Bone marrow (tissue), 2 donors: ENCODE results near the gene MARCO.
"Not testable (repeated sequence)": the region's sequence is repeated elsewhere in the genome, so short reads cannot be mapped to it uniquely, and the experiment has no call there.

Experiments
- DNase-seq, 2 donors: peaks; one replicate each; lab custom pipeline; 2025; lab: John Stamatoyannopoulos, UW

Gene MARCO

DNA sequence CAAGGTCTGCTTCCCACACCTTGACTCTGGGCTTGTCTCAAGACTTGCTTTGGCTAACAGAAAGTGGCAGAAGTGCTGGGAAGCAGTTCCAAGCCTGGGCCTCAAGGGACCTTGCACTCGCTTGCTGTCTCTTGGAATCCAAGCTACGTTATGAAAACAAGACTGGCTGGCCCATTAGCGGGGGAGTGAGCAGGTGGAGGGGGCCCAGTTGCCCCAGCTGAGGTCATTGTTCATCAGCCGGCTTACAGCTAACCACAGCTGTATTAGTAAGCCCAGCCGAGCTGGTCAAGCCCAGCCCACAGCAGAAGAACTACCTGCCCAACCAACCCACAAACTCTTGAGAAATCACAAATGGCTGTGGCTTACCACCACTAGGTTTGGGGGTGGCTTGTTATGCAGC lies 63.1 kb downstream of the MARCO start:
- DNase-seq: no peak

GRCh38 chr2:119005555-119005954 lies 63.6 kb downstream of the MARCO start:
- no peak for DNase-seq

- no peak for DNase-seq
These were observed 64.4 kb downstream of the MARCO start for GRCh38 chr2:119006441-119006840.

DNA sequence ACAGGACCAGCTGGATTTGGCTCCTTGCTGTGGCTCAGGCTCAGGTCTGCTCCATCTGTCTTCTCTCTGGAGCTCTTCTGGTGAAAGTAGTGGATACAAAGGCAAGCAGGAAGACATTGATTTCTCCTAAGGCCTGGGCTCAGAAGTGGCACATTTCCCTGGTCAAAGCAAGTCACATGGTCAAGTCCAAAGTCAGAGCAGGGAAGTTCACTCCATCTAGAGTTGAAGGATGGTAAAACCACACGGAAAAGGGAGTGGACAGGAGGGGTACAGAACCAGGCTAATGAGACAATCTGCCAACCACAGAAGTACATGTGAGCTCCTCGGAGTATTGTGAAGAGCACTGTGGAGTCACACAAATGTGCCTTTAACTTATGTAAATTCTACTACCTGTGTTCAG lies 66.1 kb downstream of the MARCO start:
- no peak for DNase-seq

DNA sequence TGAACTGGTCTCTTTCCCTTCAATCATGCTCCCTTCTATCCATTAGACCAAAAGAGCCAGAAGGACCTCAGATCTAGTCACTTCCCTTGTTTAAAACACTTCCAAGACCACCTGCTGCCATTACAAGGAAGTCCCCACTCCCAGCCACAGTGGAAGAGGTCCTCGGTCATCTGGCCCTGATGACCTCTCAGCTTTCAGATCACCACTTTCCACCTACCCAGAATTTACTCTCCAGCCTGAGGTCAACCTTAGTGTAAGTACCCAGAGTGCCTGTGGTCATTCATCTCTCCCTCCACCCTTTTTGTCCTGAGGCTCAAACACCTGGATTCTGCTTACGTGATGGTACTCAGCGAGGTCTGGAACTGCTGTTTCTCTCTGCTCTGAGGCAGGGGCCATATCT lies 67.1 kb downstream of the MARCO start:
- DNase-seq: no peak

GRCh38 chr2:119010336-119010735 lies 68.3 kb downstream of the MARCO start:
- DNase-seq: no peak

- no peak for DNase-seq
These were observed 69.3 kb downstream of the MARCO start for GRCh38 chr2:119011162-119011909.

DNA sequence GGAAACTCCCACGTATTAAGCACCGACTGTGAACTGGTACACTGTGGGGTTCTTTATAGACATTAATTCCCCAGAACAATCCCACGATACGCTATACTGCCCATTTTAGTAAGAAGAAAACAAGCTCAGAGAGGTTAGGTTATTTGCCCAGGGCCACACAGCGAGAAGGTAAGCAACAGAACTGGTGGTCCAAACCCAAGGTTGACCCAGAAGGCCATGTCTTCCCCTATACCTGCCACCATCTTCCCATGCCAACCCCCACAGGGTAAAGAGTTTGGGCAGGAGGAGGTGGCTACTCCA lies 69.9 kb downstream of the MARCO start:
- DNase-seq: no peak

DNA sequence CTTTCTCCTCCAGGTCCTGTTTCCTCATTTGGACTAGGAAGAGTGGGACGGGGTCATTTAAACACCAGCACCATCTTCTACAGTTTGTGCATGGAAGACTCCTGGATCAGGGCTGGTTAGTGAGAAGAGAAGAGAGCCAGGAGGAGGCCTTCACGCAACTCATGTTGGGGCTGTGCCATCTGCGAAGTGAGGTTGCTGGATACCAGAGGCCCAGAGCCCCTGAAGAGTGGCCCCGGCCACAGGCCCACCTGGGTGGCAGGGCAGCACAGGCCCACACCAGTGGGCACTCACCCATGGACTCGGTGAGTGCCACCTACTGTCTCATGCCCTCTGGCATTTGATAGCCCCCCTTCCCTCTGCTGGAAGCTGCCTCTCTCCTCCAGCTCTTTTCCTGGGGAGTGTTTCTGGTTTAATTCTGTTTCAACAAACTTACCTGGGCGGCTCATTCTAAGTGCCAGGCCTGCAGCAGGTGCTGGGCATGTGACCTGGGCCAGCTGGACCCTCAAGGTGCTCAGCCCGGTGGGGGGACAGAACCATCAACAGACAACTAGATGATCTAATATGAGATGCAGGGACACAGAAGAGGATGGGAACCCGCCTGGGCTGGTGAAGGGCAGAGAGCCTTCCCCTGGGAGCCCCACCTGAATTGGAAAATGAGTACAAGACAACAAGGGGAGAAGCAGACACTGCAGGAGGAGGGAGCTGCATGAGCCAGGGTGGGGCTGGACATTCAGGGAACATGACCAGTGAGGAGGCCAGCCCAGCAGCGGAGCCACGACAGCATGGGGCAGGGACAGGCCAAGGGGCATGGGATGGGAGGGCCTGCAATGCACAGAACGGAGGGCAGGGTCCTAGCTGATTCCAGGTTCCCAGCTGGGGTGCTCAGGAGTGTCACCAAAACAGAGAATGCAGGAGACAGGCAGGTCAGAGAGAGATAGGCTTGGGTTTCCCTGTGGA lies 70.6 kb downstream of the MARCO start:
- no peak for DNase-seq

DNA sequence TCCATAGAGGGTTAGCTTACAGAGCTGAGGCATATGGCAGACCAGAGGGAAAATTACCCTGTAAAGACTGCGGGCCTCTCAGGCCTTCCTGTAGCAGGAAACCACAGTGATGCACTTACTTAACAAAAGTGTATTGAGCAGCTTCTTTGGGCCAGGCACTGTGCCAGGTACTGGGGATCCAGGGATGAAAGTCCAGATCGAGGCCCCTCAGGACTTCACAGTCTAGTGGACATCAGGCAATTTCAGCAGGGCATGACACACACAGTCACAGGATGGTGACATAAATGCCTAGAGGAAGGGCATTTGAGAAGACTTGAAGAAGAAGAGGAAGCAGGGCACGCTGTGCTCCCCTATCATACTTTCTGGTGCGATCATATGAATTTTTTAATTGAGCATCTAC lies 71.7 kb downstream of the MARCO start:
- no peak for DNase-seq

- no peak for DNase-seq
These were observed 73.9 kb downstream of the MARCO start for GRCh38 chr2:119015845-119016244.

DNA sequence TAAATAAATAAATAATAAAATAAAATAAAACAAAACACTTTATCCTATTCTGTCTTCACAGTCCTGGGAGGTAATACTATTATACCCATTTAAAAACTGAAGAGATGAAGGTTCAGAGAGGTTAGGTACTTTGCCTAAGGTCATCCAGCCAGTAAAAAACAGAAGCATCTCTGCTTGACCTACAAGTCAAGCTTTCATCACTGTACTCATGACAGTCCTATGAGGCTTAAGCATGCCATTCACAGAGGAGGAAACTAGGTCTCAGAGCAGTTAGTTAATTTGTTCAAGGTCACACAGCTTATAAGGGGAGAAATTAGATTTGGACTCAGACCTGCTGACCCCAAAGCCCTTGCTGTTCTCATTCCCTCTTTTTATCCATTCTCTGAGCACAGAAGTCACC lies 77.5 kb downstream of the MARCO start:
- no peak for DNase-seq

GRCh38 chr2:119022678-119023077 lies 80.7 kb downstream of the MARCO start:
- DNase-seq: no peak

GRCh38 chr2:119023534-119023933 lies 81.5 kb downstream of the MARCO start:
- no peak for DNase-seq

DNA sequence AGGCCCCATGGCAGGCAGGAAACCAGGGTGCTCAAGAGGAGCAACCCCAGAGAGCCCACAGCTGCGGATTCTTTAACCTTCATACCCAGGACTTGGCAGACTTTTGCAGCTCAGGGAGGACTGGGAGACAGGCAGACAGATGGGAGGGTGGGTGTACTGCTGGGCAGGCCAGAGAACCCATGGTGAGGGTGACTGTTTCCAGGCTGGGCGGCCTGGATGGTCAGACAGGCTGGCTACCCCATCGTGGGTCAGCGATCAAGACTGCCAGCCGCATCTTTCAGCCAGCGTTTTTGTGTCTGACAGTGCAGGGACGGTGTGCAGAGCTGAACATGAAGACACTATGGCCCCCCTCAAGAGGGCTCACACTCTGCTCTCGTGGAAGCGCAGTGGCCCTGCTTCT lies 82.2 kb downstream of the MARCO start:
- no peak for DNase-seq

GRCh38 chr2:119024568-119024967 lies 82.6 kb downstream of the MARCO start:
- DNase-seq: no peak

- no peak for DNase-seq
These were observed 83.0 kb downstream of the MARCO start for GRCh38 chr2:119025013-119025412.

- no peak for DNase-seq
These were observed 83.9 kb downstream of the MARCO start for GRCh38 chr2:119025762-119026351.

GRCh38 chr2:119026890-119027289 lies 84.9 kb downstream of the MARCO start:
- DNase-seq: no peak

GRCh38 chr2:119028327-119029174 lies 86.6 kb downstream of the MARCO start:
- no peak for DNase-seq

DNA sequence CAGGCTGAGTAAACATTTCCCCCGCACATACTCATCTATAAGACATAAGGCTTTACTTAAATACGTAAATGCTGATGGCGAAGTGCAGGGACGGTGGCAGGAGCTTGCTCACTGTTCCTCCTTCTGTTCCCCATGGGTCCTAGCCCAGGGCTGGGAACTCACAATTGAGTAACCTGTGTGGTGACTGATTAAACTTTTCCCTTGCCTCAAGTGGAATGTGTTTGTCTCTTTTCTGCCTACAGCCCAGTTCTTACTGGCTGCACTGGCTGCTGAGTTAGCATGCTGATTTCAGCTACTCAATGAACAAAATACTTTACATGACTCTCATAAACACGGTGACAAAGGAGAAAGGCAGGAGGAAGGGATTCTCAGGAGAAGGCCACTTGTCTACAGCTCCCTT lies 87.3 kb downstream of the MARCO start:
- no peak for DNase-seq

DNA sequence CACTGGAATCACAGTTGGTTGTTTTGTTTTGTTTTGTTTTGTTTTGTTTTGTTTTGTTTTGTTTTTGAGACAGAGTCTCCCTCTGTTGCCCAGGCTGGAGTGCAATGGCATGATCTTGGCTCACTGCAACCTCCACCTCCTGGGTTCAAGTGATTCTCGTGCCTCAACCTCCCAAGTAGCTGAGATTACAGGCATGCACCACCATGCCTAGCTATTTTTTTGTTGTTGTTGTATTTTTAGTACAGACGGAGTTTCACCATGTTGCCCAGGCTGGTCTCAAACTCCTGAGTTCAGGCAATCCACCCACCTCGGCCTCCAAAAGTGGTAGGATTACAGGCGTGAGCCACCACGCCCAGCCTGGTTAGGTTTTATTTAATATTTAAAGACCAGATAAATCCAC lies 95.9 kb downstream of the MARCO start:
- DNase-seq: not testable (repeated sequence)
